Left kidney (tissue), 2 donors: ENCODE results near the gene ARHGAP12. TPM values are rescaled to one million over a fixed set of nuclear protein-coding genes. Genes with fewer than 3 reads are reported as not detected.
"Not testable (repeated sequence)": the region's sequence is repeated elsewhere in the genome, so short reads cannot be mapped to it uniquely, and the experiment has no call there.

Experiments
- DNase-seq: peaks from one replicate; pipeline ENCODE4 v3.0.0-alpha.2; 2013
- polyA plus RNA-seq: library from polyadenylated mRNA; unstranded; fragments of 120-200 nt; gene quantifications from one replicate; pipeline ENCODE4 v1.2.1, GENCODE V29; 2013; ENCODE audit not compliant: insufficient read length

Gene ARHGAP12
- polyA plus RNA-seq, 1 donor, result 49.9 TPM

DNA sequence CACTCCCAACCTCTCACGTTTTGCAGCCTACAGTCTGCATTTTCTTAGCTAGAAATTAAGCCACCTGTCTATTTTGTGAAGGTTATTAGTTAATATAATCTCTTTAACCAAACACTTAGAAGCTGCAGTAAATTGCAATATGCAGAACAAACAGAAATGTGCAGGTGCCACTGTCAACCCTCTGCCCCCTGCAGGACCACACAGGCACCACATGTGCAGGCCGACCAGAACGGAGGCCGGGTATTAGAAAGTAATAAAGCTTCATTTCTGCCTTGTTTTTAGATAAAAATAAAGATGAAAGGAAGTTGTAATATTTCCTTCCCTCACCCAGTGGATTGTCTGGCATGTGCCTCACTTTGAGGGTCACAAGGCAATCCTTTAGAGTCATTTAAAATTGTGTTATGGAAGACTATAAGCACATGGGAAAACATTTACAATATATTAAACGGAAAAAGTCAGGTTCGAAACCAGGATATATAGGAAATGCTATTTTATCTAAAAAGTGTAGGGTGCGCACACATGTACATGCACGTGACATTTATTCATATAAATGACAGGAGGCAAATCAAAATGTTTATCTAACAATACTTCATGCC is 158.2 kb downstream of the ARHGAP12 start:
- no peak for DNase-seq

DNA sequence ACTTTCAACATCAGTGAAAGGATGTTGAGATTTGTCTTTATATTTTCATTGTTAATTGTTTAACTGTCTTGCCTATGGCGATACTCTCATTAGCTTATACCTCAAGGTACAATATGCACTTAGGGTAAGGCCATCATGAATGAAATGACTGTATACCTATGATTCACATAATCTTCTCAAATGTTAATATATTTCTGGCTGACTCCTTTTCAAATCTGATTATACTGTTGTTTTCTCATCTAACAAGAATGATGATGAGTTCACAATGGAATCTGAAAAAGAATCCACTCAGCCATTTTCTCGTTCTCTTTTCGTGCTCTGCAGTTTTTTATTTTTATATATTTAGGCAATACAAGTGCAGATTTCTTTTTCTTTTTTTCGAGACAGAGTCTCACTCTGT is 159.1 kb downstream of the ARHGAP12 start:
- no peak for DNase-seq

DNA sequence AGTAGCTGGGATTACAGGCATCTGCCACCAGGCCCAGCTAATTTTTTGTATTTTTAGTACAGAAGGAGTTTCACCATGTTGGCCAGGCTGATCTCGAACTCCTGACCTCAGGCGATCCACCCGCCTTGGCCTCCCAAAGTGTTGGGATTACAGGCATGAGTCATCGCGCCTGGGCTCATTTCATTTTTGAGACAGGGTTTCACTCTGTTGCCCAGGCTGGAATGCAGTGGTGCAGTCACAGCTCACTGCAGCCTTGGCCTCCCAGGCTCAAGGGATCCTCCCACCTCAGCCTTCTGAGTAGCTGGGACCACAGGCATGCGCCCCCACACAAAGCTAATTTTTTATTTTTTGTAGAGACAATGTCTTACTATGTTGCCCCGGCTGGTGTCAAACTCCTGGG is 159.7 kb downstream of the ARHGAP12 start:
- not testable (repeated sequence) for DNase-seq

DNA sequence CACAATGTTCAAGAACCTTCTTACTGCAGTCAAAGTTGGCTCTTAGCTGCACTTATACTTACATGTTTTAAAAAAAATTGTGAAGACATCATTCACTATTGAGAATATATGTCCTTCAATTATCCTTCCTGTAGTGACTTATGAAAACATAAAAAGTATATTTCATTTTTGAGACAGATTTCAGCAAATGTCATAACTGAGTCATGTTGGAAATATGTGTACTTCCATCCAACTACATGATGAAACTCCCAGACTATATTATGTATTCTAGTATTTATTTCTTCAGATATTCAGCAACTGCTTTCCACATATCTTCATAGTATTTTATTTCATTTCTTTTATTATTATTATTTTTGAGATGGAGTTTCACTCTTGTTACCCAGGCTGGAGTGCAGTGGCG is 160.2 kb downstream of the ARHGAP12 start:
- no peak for DNase-seq

DNA sequence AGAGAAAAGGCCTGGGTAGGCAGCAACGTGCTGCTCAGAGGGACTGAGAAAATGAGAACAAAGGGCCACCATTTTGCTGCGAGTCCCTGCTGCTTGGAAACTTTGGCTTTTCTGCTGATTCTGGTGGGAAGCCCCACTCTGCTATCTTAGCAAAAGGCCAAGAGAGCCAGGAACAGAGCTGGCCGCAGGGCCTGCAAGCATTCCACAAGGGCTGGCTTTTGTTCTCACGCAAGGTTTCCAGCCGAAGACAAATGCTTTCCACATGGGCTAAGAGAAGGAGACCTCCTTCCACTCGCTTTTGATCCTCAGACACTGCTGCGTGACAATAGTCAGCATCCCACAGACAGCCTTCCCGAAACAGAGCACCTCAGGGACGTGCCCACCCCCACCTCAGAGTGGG is 163.1 kb downstream of the ARHGAP12 start:
- DNase-seq, result no peak

DNA sequence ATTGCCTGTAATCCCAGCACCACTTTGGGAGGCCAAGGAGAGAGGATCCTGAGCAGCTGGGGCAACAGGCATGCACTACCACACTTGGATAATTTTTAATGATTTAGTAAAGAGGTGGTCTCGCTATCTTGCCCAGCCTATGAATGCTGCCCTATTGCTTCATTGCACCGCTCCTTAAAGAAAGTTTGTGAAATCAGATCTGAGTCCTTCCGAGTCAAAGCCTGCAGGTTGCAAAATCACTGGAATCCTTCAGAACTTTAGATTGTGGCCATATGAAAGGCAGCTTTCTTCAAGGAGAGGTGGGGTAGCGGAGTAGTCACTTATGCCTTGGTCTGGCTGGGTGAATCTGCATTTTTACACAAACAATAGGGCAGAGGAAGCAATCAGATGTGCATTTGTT is 166.3 kb downstream of the ARHGAP12 start:
- no peak for DNase-seq

DNA sequence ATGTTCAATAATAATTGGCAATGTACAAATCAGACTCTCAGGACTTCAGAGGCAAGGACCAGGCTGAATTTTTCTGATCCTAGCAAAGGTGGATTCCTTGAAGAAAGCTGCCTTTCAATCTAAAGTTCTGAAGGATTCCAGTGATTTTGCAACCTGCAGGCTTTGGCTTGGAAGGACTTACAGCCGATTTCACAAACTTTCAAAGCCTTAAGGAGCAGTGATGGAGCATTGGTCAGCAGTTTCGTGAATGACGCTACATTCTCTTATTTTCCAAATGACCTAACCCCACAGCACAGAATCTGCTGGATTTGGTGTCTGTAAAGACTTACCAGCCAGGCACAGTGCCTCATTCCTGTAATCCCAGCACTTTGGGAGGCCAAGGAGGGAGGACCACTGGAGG is 167.5 kb downstream of the ARHGAP12 start:
- no peak for DNase-seq

DNA sequence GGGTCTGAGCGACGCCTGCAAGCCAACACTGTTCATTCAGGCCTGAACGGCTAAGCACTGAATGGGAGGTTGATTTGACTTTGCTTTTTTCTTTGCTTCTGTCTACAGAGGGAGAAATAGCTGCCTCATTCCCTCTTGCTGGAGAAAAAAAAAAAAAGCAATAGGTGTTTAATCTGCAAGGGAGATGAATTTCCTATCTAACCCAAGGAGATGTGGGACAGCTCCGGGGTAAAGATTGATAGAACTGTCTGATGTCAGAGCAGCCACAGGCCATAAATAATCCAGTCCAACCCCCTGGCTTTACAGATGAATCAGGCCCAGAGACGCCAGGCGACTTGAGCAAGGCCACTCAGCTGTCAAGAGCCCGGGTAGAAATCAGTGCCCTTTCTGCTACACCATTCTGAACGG is 168.0 kb downstream of the ARHGAP12 start:
- DNase-seq, result no peak

DNA sequence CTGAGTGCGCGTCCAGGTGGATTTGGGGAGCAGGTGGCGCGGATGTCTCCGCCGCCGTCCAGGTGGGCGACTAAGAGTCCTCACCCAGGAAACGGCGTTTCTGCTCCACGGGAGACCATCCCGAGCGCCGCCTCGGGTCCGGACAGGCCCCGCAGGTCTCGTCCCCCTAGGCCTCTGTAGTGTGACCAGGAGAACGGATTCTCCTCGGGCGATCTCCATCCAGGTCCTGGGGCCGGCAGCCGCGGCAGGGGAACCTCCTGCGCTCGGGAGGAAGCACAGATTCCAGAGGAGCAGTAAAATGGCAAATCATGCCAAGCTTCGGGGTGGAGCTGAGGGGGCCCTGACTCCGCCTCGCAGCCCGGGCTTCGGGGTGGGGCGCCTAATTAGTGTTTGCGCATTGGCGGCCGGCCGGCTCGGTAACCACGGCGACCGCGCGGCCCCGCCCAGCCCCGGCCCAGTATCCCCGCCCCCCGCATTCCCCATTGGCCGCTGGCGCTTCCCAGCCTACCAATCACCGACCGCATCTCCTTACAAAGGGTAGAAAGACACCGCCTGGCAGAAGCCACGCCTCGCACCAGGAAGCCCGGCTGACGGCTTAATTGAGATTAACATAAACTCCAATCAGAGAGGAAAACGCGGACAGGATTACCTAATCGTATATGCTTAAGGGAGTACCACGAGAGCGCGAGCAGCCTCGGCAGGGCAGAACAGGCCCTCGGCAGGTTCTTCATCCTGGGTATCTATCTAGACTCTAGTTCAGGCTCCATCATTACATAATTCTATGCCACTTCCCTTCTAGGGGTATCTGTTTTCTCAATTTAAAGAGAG is 168.6 kb downstream of the ARHGAP12 start:
- peak; percentile 96 for DNase-seq

DNA sequence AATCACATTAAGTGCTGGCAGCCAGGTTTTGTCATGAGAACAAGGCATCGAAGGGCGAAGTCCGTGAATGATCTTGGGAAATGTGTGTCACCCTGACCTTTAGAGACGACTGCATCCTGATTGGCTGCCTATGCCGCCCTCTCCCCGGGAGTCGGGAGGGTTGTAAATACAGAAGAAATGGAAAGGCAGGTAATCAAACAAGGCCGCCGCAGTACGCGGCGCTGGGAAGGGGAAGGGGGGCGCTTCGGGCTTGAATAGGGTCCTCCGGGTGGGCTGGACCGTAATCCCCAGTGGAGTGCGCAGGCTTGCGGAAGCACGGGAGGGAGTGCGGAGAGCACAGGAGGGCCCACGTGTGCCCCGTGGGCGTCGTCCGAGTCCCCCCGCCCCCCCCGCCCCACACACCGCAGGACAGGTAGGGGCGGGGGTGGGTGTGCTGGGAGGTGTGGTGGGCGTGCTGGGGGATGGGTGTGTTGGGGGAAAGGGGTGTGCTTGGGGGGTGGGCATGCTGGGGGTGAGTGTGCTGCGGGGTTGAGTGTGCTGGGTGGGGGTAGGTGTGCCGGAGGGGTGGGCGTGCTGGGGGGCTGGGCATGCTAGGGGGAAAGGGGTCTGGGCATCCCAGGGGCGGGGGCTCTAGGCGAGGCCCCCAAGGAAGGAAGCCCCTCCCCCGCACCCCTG is 169.4 kb downstream of the ARHGAP12 start:
- peak; percentile 42 for DNase-seq

DNA sequence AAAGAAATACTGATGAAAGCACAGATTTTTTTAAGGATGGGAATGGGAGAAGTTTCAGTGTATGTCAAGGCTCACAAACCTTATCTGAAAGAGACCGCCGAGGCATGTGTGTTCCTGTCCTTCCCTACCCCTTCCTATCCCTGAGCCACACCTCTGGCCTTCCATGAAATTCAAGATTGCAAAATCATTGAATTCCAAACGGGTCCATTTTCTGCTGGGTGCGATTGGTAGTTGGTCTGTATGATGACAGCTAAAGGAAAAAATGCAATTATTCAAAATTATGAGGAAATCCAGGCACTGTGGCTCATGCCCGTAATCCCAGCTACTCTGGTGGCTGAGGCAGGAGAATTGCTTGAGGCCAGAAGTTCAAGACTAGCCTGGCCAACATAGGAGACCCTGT is 170.1 kb downstream of the ARHGAP12 start:
- no peak for DNase-seq

DNA sequence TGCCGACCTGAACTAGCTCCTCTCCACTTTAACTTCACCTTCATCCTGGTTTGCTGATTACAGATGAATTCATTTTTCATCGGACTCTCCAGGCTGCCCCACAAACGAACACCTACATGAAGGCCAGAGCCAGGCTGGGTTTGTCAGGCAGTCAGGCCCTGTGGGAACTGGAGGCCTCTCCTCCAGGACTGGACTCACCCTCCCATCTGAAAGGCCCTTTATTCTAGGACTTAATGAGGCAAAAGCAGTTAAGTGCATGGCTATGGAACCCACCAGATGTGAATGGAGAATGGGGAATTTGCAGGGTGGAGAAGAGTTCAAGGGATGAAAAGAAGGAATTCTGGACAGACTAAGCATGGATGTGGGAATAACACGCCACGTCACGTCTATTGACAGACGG is 170.8 kb downstream of the ARHGAP12 start:
- DNase-seq, result no peak

DNA sequence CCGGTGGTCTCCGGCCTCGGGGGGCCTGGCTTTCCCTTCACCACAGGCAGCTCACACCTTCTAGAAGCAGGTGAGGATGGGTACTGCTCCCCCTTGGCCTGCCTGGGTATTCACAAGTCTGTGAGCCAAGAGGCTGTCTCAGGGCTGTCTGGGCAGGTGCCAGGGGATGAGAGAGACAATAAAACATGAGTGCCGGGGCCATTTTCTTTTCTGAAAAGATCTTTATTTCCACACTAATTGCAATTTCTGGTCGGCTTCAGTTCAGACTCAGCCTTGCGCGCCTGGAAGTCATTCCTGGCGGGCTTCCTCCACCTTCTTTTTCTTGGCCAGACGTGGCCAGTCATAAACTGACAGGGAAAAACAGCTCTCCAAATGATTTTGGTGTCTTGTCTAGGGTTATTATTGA is 171.2 kb downstream of the ARHGAP12 start:
- DNase-seq, result no peak

DNA sequence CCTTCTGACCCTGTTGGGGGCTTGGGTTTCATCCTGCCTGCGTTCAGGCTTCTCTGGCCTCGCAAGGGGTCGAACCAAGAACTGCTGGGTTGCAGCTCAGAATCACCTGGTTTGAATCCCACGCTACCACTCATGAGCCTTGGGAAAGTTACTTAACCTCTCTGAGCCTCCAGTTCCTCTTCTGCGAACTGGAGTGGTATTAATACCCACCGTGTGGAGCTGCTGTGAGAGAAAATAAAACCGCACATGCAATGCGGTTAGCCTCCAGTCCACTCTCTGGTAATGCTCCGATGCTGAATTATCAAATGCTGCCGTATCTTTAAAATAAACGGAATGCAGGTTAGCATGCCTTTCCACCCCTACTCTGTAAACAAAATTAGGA is 171.9 kb downstream of the ARHGAP12 start:
- DNase-seq, result no peak

DNA sequence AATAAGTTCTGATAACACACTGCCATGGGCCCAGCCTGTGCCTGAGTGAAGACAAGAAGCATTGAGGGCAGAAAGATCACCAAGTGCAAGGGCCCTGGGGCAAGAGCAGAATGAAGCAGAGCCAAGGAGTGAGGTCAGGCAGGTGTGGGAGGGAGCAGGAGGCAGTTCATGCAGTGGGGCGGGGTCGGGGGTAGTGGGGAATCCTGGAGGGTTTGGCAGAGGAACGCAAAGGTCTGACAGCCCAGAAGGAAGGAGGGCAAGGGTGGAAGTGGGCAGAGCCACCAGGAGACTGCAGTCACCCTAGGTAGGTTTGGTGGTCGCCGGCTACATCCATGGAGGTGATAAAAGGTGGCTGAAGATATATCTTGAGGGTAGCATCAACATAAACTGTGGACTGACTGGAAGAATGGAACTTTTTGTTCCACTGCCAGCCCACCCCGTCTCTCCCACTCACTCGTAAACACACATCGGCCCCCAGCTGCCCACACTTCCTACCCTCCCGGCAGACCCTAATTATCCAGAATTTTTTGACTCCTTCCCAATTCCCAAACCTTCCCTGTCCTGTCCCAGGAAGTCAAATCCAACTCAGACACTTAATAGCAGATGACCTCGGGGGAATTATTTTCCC is 172.4 kb downstream of the ARHGAP12 start:
- DNase-seq, result no peak

Other genes starting within 250 kb of the ARHGAP12 start
- gene KIF5B, start 127.6 kb upstream of the ARHGAP12 start, polyA plus RNA-seq, result 184 TPM